GM21717 (cell line): ENCODE data around the gene TBCCD1.
"Not testable (repeated sequence)": the region's sequence is repeated elsewhere in the genome, so short reads cannot be mapped to it uniquely, and the experiment has no call there.

ENCODE experiments used
- ATAC-seq: cut with Tn5 transposase; IDR thresholded peaks from one replicate; pipeline ENCODE4 v1.9.1; 2021; ENCODE audit warnings: mild to moderate bottlenecking, moderate library complexity; ENCODE audit not compliant: unreplicated experiment

The TBCCD1 gene

DNA sequence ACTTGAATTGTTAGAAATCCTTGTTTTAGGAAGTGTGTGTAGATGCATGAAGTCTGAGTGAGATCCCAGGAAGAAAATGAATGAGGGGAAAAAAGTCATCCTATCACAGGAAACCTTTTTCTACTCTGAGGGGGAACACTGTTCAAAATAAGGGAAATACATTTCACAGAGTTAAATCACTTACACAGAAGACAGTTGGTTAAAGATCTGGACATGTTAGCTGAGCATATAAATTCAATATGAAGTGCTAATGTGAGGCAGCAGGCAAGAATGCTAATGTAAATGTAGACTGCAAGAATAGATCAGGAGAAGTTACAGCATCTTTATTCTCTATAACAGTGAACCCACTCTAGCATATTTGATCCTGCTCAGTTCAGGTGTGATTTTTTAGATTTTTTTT is 2.6 kb downstream of the TBCCD1 start:
- no peak for ATAC-seq

DNA sequence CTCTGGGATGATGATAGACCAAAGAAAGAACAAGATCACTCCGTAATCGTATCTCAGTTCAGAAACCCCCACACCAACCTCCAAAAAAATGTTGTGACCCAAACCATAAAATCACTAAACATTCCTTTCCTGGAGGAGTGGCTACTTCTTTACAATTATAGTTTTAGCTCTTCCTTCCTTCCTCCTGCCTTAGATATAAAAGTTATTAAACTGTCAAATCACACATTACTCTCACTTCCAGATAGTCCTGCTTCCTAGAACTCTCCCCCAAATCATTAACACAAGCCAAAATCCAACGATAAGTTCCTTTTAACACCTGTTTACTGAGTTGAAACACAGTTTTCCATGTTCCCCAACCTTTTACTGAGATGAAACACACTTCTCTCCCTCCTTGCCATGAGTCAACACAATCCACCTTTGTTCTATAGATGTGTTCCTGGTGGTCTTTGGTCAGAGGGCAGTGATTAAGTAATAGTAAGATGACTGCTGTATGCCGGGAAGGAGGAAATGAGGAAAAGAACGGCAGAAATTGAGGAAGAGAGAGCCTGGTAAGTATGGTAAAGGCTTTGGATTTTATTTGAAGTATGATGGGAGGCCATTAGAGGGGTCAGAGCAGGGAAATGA is 14.6 kb downstream of the TBCCD1 start:
- no peak for ATAC-seq

DNA sequence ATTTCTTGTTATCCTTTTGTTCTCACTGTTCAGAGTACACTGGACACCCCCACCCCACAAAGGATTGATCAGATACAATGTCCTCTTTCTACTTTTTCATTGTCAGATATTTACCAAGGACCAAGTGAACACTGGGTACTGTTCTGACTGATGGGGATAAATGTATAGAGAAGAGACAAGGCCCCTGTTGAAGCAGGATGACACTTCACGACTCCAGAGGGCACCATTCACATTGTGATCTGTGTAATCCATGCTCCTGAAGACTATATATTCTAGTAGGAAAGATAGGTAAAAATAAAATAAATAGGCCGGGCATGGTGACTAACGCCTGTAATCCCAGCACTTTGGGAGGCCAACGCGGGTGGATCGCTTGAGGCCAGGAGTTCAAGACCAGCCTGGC is 15.8 kb downstream of the TBCCD1 start:
- ATAC-seq, result no peak

DNA sequence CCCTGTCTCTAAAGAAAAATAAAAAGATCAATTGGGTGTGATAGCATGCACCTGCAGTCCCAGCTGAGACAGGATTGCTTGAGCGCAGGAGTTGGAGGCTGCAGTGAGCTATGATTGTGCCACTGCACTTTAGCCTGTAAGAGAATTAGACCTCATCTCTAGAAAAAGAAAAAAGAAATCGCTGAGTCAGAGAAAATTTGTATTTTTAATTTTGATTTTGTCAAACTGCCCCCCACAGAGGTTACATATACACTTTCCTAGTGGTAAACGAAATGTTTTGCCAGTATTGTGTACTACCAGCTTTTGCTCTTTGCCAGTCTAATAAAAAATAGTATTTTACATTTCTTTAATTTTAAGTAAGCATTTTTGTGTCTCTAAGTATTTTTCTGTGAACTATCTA is 17.6 kb downstream of the TBCCD1 start:
- ATAC-seq, result no peak

DNA sequence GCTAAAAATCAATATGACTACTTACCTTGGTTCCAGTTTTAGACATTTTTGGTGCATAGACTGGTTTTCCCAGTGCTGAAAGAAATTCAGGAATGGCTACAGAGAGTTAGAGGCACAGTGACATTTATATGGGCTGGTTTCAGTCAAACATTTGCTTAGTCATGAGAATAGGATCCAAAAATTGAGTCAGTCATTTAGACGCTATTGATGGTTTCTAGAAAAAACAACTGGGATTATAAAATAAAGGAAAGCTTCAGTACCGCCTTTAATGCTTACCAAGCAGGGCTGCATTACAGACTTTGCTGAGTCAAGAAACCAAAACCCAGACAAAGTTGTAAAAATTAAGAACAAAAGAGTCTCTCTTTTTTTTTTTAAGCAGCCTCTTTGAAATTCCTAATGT is 22.9 kb downstream of the TBCCD1 start, which contains the start of gene CRYGS:
Gene CRYGS (minus strand): TSS at position 100 of the 400 bp plus-strand sequence. CDS start 54 bp downstream, at position 46.
- no peak for ATAC-seq

DNA sequence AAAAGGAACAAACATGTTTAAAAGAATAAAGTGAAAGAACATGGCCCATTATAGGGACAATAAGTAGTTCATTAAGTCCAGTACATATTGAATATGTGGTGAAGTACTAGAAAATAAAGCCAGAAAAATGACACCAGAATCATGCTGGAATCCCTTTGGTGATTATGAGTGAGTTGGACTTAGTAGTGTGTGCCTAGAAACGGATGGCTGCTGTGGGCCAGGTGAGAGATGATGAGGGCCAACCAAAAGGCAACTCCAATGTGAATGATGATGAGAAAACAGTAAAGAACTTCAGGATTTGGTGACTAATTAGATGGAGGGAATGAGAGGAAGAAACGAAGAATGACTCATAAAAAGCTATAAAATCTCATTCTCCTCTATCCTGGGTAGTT is 26.3 kb downstream of the TBCCD1 start:
- ATAC-seq, result no peak

DNA sequence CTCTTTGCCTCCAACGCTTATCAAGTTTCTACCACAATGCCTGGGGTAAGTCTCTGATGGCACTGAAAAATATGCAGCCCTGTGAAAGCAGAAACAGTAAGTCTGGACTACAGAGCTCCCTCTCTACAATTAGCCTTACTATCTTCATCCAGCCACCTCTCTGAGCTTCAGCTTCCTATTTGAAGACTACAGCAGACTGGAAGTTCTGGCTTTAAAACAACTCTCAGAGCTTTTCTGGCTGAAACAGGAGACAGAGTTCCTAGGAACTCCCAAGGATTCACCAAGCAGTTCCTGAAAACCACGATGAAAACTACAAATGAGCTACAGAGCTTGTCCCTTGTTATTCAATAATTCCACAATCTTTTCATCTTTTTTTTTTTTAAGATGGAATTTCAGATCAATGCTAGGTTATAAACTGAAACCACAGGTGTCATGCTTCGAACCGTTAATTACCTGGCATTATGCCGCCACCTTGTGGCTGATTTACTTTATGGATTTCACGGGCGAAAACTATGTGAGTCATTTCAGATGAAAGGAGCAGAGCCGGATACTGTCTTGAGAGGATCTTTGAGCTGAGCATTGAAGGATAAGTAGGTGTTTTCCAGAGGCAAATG is 26.8 kb downstream of the TBCCD1 start:
- ATAC-seq, result peak; percentile 60

DNA sequence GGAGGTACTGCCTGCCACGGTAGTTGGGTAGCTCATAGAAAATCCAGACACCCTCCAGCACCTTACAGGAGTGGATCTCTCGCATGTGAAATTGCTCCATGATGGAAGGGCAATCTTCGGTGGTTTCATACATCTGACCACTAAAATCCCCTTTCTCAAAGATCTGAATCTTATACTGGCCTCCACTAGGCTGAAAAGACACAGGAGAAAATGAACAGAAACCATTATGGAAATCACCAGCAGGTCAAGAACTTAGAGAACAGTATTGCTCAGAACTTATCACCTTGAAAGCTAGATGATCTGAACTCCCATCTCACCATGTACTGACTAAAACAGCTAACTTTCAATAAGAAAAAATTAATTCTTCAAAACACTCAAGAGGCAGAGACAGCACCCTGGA is 28.4 kb downstream of the TBCCD1 start:
- no peak for ATAC-seq

DNA sequence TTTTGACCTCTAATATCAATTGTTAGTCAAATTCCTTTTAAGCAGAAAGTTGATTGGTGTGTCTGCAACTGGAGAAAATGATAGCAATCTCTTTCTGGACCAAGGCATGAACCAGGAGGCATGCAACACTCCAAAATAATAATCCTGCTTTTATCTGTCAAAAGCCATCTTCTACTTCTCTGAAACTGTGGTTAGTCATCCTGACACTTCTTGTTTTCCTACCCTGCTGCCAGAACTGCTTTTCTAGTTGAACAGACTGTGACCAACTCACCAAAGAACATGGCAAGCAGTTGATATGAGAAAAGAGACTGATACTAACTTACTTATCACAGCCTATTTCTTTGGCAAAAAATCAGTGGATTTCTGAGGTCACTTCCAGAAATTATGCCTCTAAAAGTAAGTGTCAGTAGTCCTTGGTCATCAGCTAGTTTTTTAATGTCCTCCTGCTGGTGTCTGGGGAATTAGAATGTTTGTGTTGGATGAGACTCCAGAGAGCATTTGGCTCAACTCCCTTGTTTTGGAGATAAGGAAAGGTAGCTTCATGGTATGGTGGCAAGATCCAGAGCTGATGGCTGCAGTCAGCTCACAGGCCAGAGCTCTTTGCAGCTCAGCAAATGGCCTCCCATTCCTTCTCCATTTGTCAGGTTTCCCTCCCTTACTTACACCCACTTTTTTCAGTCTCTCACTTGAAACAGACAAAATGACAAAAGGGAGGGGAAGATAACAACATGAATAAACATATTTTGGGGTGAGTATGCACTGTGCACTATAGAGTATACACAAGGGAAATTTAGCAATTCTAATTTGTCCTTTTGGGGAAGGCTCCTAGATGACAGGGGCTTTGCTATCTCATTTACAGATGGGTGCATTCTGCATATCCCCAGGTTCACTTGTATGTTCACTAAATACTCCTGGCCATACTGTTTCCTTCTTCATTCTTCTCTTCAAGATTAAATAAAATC is 30.0 kb downstream of the TBCCD1 start:
- no peak for ATAC-seq

DNA sequence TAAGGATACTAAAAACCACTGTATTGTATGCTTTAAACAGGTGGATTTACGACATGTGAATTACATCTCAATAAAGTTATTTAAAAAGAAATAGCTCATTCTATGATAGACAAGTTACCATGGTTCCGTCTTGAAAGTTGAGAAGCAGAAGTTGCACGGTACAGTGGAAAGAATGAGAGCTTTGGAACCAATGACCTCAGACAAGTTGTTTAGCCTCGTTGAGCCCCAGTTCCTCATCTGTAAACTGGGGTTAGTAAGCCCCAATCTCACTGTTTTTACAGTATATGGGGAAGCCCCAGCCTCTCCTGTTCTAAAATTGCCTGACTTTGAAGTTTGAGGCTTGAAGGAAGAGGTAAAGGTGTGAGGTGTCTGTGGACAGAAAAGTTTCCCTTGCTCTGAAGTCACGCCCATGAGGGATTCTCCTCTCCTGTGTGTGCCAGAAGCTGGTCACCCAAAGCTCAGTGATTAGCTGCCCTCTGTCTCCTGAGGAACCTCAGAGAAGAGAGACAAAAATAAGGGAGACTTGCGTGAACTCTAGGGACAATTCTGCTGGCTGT is 32.9 kb downstream of the TBCCD1 start:
- peak; percentile 78 for ATAC-seq

DNA sequence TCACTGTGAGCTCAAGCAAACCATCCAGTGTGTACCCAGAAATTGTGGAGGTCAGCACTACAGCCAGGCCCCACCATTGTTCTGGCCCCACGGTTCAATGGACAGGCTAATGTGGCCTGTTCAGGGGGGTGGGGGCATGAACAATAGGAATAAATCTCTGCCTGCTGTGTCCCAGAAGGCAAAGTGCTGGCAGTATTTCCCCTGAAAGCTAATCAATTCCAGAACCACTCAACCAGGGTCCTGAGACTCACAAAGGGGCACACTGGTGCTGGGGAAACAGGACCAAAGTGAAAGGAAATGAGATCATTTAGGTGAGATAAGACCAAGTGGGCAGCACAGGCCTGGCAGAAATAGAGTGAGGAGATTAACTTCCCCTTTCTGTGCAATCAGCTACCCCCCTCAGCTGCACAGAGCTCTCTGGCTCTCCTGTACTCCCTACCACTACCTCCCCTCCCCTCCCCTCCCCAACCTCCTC is 34.5 kb downstream of the TBCCD1 start:
- peak; percentile 51 for ATAC-seq

DNA sequence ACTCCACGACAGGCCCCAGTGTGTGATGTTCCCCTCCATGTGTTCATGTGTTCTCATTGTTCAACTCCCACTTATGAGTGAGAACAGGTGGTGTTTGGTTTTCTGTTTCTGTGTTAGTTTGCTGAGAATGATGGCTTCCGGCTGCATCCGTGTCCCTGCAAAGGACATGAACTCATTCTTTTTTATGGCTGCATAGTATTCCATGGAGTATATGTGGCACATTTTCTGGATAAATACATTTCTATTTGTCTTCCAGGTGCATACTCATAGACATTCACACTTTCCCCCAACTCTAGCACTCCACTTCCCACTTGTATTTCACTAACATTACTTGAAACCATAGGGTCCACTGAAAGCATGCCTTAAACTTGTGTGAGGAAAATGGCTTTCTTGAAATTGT is 35.4 kb downstream of the TBCCD1 start:
- not testable (repeated sequence) for ATAC-seq

DNA sequence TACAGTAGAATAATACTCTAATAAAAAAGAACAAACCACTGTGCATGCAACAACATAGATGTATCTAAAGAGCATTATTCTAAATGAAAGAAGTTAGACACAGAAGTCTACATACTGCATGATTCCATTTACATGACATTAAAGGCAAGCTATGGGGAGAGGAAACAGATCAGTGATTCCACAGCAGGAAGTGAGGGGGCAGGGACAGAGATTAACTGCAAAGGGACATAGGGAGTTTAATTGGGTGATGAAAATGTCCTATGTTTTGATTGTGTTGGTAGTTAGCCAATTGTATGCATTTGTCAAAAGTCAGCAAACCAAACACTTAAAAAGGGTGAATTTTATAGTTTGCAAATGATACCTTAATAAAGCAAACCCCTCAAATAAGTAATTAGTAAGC is 36.7 kb downstream of the TBCCD1 start:
- no peak for ATAC-seq

DNA sequence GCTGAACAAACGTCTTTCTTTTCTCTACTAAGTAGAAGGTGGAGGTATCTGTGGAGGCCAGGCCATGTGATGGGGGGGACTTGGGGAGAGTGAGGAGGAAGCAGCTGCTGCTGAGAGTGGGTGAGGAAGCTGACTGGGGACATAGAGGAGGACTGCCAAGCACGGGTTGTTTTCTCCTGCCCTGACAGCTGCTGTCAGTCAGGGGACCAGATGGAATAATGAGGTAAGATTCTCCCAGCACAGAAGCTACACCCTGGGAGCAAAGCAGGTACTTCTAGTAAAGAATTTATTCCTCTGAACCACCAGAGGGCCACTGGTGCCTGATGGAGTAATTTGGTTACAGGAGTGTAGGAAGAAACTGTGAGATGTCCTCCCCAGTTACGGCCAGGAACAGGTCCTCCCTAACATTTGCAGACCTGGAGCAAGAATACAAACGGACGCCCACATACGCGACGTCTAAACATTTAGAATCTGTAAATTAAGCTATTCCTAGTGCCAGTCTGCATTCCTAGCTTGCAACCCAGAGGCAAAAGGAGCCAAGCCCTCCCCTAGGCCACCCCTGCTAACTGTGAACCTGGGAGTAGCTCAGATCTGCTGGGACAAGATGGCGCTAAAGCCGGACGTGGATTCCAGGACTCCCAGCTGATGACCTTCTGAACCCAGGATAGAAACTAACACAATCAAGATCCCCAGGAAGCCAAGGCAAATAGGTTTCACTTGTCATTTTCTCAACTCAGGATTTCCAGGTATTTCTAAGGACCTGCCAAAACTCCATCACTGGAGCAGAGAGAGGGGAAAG is 37.7 kb downstream of the TBCCD1 start:
- no peak for ATAC-seq

DNA sequence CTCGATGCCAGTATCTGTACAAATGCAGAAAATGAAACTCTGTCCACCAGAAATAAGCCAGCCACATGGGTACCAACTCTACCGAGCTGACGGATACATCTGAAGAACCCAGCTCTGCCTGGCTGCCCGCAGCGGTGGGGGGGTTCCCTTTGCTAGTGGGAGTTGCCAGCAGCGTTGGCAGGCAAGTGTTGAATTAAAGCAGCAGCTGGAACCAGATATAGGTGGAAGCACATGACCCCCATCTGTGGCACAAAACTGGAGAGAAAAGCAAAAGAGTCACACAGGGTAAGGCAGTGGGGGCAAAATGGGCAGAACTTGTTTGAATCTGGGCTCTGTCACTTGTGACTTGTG is 40.9 kb downstream of the TBCCD1 start:
- ATAC-seq, result peak; percentile 34

DNA sequence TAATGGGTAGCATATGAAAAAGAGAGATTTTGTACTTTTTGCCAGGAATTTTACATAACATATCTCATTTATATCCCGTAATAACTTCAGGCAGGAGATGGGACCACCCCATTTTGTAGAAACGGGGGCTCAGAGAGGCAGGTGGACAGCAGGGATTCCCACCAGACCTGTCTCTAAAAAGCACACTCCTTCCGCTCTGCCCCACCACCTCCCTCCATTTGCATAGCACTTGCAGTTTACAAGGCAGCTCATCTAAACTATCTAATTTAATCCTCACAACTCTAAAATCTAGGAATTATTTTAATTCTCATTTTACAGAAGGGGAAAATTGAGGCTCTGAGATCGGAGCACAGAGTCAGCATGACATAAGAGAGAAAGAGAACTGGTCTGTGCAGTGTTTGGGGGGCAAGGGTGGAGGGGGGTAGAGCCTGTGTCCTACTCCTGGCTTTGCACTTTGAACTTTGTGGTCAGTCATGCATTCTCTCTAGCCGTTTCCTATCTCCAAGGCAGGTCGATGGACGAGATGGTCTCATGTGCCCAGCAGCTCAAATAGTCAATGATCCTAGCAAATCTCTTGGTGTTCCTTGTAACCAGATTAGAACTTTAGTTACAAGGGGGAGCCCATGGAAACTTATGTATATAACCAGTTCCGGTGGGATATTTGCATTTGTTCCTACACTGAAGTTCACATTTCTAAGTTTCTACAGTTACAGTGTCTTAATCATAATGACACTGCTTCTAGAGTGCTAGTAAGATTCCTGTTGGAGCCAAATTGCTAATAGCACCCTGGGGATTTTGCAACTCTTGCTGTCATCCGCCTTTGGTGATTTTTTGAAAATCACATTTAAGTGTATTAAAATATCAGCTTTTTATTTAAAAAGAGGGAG is 41.5 kb downstream of the TBCCD1 start:
- peak; percentile 25 for ATAC-seq

DNA sequence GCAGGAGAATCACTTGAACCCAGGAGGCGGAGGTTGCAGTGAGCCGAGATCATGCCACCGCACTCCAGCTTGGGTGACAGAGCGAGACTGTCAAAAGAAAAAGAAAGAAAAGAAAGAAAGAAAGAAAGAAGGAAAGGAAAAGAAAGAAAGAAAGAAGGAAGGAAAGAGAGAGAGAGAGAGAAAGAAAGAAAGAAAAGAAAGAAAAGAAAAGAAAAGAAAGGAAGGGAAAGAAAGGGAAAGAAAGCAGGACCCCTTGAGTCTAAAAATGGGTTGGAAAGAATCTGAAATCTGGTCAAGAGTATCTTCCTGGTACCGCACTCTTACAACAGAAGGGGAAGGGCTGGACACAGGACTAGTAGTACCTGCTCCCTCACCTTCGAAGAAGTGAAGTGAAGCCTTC is 42.5 kb downstream of the TBCCD1 start:
- ATAC-seq, result no peak

DNA sequence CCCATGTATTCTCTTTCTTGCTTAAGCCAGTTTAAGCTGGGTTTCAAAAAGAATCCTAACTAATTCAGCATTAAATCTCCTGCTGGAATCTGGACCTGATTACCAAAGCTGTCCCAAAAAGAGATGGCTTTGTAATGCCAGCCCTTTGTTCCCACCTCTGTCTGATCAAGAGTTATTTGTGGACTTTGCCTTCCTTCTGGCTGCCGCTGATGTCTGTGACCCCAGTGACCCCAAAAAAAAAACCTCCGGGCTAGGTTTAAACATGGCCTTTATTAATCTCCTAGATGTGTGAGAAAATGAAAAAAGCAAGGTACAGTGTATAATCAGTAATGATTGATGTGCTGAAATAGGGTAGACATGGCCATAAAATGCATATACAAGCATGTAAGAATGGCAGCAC is 43.7 kb downstream of the TBCCD1 start:
- no peak for ATAC-seq

DNA sequence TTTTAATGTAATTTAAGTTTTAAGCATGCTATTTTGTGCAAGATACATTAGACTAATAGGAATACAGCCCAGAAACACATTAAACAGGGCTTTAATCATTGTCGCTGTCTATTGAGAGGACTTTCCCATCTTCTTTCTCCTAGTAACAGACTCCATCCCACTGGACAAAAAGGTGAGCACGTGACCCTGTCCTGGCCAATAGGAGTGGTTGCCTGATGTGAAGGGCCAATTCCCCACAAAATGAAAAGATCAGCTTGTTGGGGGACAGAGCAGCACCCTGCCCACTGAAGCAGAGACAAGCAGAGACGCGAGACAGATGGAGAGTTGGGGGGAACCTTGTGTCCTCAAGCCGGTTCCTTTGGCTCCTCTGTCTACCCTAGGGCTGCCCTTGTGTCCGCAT is 44.1 kb downstream of the TBCCD1 start:
- ATAC-seq, result no peak
